OCI-LY3 (cell line): Measurements from ENCODE around the gene PTPRN.

Experiments
- H2AFZ ChIP-seq: fragments of 200-600, 300-600 bp; shearing (Covaris generic); 2 replicates; pipeline ENCODE4 v1.6.0; 2014; ENCODE audit warnings: antibody characterized with exemption, low read depth, low read length
- H3K27ac ChIP-seq: fragments of 200-600, 300-600 bp; sonication (generic); 2 replicates; pipeline ENCODE4 v1.5.1; 2014; ENCODE audit warnings: mild to moderate bottlenecking, low read length, moderate library complexity, mixed read lengths
- H3K27me3 ChIP-seq: fragments of 200-600, 300-600 bp; sonication (generic); 2 replicates; pipeline ENCODE4 v1.6.1; 2014; ENCODE audit warnings: low read depth, low read length, mixed read lengths
- H3K36me3 ChIP-seq: fragments of 200-600, 300-600 bp; sonication (generic); replicated peaks from 2 replicates; pipeline ENCODE3; 2014; ENCODE audit warnings: low read depth, low read length, mixed read lengths
- H3K4me1 ChIP-seq: fragments of 300-600, 200-600 bp; sonication (generic); 2 replicates; pipeline ENCODE4 v1.6.1; 2014; ENCODE audit warnings: low read length, mixed read lengths
- H3K4me2 ChIP-seq: fragments of 200-600, 300-600 bp; sonication (generic); 2 replicates; pipeline ENCODE4 v1.6.1; 2014; ENCODE audit warnings: low read length, mixed read lengths
- H3K4me3 ChIP-seq: fragments of 300-600, 200-600 bp; sonication (generic); 2 replicates; pipeline ENCODE4 v1.5.1; 2014; ENCODE audit warnings: antibody characterized with exemption, mild to moderate bottlenecking, low read length, moderate library complexity
- H3K79me2 ChIP-seq: fragments of 300-600, 200-600 bp; shearing (Covaris generic); 2 replicates; pipeline ENCODE4 v1.6.1; 2014; ENCODE audit warnings: mild to moderate bottlenecking, low read length, mixed read lengths
- H3K9ac ChIP-seq: fragments of 300-600, 200-600 bp; shearing (Covaris generic); 2 replicates; pipeline ENCODE4 v1.6.0; 2014; ENCODE audit warnings: mild to moderate bottlenecking, low read length, moderate library complexity
- H3K9me3 ChIP-seq: fragments of 200-600, 300-600 bp; shearing (Covaris generic); 2 replicates; pipeline ENCODE4 v1.6.1; 2014; ENCODE audit warnings: low read length, mixed read lengths; ENCODE audit not compliant: insufficient read depth
- H4K20me1 ChIP-seq: fragments of 200-600, 300-600 bp; sonication (generic); 2 replicates; pipeline ENCODE4 v1.6.1; 2016; ENCODE audit warnings: low read length, mixed read lengths; ENCODE audit not compliant: insufficient read depth
- EZH2phosphoT487 ChIP-seq: fragments of 200-600 bp; shearing (Covaris generic); IDR thresholded peaks from 2 replicates; pipeline ENCODE4 v1.6.1; 2018; ENCODE audit warnings: antibody characterized with exemption, mixed run types, low read depth
- TF ChIP-seq, protein P1 (sequence below): fragments of 200-600, 300-600 bp; sonication (generic); IDR thresholded peaks from 2 replicates; pipeline ENCODE4 v1.5.1; 2014; ENCODE audit warnings: antibody characterized with exemption, low read length, low read depth

Gene PTPRN

DNA sequence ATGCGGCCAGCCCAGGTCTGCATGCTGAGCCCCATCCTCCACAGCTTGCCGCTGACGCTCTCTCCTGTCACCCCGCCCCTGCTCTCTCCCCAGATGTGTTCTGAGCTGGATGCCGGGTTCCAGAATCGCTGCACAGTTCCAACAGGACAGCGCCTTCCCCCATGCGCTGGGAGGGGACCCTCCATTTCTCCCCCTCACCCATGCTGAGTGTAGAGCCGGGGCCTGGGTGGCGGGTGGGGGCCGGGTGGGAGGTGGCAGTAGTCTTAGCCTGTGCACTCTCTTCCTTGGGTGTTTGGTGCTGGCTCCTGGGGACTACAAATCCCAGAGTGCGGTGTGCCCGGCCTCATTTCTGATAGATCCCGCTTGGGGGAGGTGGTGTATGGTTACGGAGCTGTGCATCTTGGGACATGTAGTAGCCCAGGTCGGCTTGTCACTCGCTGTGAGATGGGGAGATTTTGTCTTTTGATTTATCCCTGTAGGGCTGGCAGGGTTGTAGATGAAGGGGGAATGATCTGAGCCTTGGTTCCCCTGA, 23.2 kb downstream of the PTPRN start:
- H3K9ac ChIP-seq: no peak overlapping the region
- peaks cover 2% of the 10 kb centered on the region for H3K36me3 ChIP-seq
- TF ChIP-seq, protein P1, sequence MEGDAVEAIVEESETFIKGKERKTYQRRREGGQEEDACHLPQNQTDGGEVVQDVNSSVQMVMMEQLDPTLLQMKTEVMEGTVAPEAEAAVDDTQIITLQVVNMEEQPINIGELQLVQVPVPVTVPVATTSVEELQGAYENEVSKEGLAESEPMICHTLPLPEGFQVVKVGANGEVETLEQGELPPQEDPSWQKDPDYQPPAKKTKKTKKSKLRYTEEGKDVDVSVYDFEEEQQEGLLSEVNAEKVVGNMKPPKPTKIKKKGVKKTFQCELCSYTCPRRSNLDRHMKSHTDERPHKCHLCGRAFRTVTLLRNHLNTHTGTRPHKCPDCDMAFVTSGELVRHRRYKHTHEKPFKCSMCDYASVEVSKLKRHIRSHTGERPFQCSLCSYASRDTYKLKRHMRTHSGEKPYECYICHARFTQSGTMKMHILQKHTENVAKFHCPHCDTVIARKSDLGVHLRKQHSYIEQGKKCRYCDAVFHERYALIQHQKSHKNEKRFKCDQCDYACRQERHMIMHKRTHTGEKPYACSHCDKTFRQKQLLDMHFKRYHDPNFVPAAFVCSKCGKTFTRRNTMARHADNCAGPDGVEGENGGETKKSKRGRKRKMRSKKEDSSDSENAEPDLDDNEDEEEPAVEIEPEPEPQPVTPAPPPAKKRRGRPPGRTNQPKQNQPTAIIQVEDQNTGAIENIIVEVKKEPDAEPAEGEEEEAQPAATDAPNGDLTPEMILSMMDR: no peak
- no peak for TF ChIP-seq EZH2phosphoT487
- H3K9me3 ChIP-seq: no peaks in the 10 kb centered on the region
- no peaks in the 10 kb centered on the region for H3K27me3 ChIP-seq
- no peak overlapping the region for H3K4me2 ChIP-seq
- H4K20me1 ChIP-seq: no peaks in the 10 kb centered on the region
- no peaks in the 10 kb centered on the region for H3K79me2 ChIP-seq
- no peak overlapping the region for H3K4me3 ChIP-seq
- no peaks in the 10 kb centered on the region for H3K4me1 ChIP-seq
- no peak overlapping the region for H2AFZ ChIP-seq
- H3K27ac ChIP-seq: no peak overlapping the region

- Histone ChIP-seq H2AFZ (no peak overlapping the region), H3K27me3 (no peaks in the 10 kb centered on the region), H3K4me2 (no peak overlapping the region), H3K36me3 (peaks cover 3% of the 10 kb centered on the region), H4K20me1 (no peaks in the 10 kb centered on the region), H3K27ac (no peak overlapping the region), H3K4me1 (no peaks in the 10 kb centered on the region), H3K4me3 (no peak overlapping the region), H3K9me3 (no peaks in the 10 kb centered on the region), H3K79me2 (no peaks in the 10 kb centered on the region), H3K9ac (no peak overlapping the region)
- TF ChIP-seq, protein P1: no peak
- no peak for TF ChIP-seq EZH2phosphoT487
Observed at GRCh38 chr2:219285373-219285735, 23.8 kb downstream of the PTPRN start.

- peaks cover 3% of the 10 kb centered on the region; the same call in 1 of the 2 replicates for H3K4me1 ChIP-seq
- H3K4me2 ChIP-seq: no peak overlapping the region
- H3K9ac ChIP-seq: no peak overlapping the region
- TF ChIP-seq, protein P1: no peak
- no peak for TF ChIP-seq EZH2phosphoT487
- H3K9me3 ChIP-seq: no peaks in the 10 kb centered on the region
- H3K79me2 ChIP-seq: no peaks in the 10 kb centered on the region
- no peaks in the 10 kb centered on the region for H3K27me3 ChIP-seq
- no peak overlapping the region for H3K27ac ChIP-seq
- no peak overlapping the region for H2AFZ ChIP-seq
- H4K20me1 ChIP-seq: no peaks in the 10 kb centered on the region
- H3K36me3 ChIP-seq: peaks cover 3% of the 10 kb centered on the region
- no peak overlapping the region for H3K4me3 ChIP-seq
Observed at GRCh38 chr2:219284501-219285372, 24.5 kb downstream of the PTPRN start.

GRCh38 chr2:219282943-219283581, 26.1 kb downstream of the PTPRN start:
- TF ChIP-seq, protein P1: no peak
- no peak for TF ChIP-seq EZH2phosphoT487
- Histone ChIP-seq H3K27me3 (no peaks in the 10 kb centered on the region), H3K4me3 (no peak overlapping the region), H2AFZ (no peak overlapping the region), H3K4me2 (no peak overlapping the region), H3K9me3 (no peaks in the 10 kb centered on the region), H3K27ac (no peak overlapping the region), H3K9ac (no peak overlapping the region), H3K79me2 (no peaks in the 10 kb centered on the region), H3K4me1 (peaks cover 11% of the 10 kb centered on the region), H3K36me3 (peaks cover 3% of the 10 kb centered on the region), H4K20me1 (no peaks in the 10 kb centered on the region)
